Neutrophil (primary cell): ENCODE data around the gene CNTN4.

ENCODE experiments used
- H3K27ac ChIP-seq: fragments of 200-600 bp; sonication (generic); 2 replicates; pipeline ENCODE4 v1.5.1; 2016; ENCODE audit warnings: mild to moderate bottlenecking, moderate library complexity
- H3K27me3 ChIP-seq: fragments of 200-600 bp; sonication (generic); 2 replicates; pipeline ENCODE4 v1.6.0; 2016; ENCODE audit warnings: mild to moderate bottlenecking
- H3K36me3 ChIP-seq: fragments of 200-600 bp; sonication (generic); 2 replicates; pipeline ENCODE4 v1.5.1; 2017
- H3K4me1 ChIP-seq, 2 experiments: fragments of 200-600 bp in 1 of 2; sonication (generic) in 1 of 2; 1 replicate in 1 of 2; 2 replicates in 1 of 2; pipeline versions ENCODE4 v1.5.1 to v1.6.1; 2013 to 2016; ENCODE audit warnings: low read depth in 1 of 2, low read length in 1 of 2, mild to moderate bottlenecking in 1 of 2, moderate library complexity in 1 of 2; ENCODE audit not compliant: control insufficient read depth in 1 of 2, insufficient read depth in 1 of 2
- H3K4me3 ChIP-seq, 2 experiments: fragments of 200-600 bp in 1 of 2; sonication (generic) in 1 of 2; 1 replicate in 1 of 2; 2 replicates in 1 of 2; pipeline ENCODE4 v1.5.1; 2013 to 2016; ENCODE audit warnings: low read depth in 1 of 2, low read length in 1 of 2, mild to moderate bottlenecking in 1 of 2, moderate library complexity in 1 of 2
- H3K9me3 ChIP-seq: fragments of 200-600 bp; sonication (generic); 2 replicates; pipeline ENCODE4 v1.5.1; 2016
- TF ChIP-seq, protein P1 (sequence below): fragments of 200-600 bp; sonication (generic); IDR thresholded peaks from 2 replicates; pipeline ENCODE4 v1.5.1; 2016; ENCODE audit warnings: antibody characterized with exemption

CNTN4 gene

DNA sequence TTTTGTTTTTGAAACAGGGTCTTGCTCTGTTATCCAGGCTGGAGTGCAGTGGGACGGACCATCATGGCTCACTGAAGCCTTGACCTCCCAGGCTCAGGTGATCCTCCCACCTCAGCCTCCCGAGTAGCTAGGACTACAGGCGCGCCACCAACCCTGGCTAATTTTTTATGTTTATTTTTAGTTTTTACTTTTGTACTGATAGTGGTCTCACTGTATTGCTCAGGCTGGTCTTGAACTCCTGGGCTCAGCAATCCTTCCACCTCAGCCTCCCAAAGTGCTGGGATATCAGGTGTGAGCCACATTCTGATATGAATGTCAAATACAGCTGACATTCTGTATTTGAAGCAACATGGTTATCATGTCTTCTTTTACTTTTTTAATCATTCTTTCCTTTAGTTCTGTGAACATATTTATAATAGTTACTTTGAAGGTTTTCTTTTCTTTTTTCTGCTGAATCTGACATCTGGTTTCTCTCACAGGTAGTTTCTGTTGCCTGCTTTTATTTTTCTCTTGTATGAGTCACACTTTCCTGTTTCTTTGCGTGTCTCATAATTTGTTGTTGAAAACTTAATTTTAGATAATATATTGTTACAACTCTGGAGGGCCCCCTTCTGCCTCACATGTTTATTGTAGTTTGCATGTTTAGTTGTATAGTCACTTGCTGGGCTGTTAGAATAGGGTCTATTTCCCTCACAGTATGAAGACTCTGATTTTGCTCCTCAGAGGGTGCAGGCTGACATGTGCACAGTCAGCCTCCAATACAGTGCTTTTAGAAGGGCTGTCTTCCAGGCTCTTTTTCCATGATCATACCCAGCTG lies 8.4 kb upstream of the CNTN4 start:
- TF ChIP-seq, protein P1, sequence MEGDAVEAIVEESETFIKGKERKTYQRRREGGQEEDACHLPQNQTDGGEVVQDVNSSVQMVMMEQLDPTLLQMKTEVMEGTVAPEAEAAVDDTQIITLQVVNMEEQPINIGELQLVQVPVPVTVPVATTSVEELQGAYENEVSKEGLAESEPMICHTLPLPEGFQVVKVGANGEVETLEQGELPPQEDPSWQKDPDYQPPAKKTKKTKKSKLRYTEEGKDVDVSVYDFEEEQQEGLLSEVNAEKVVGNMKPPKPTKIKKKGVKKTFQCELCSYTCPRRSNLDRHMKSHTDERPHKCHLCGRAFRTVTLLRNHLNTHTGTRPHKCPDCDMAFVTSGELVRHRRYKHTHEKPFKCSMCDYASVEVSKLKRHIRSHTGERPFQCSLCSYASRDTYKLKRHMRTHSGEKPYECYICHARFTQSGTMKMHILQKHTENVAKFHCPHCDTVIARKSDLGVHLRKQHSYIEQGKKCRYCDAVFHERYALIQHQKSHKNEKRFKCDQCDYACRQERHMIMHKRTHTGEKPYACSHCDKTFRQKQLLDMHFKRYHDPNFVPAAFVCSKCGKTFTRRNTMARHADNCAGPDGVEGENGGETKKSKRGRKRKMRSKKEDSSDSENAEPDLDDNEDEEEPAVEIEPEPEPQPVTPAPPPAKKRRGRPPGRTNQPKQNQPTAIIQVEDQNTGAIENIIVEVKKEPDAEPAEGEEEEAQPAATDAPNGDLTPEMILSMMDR, result no peak
- Histone ChIP-seq H3K4me3 (no peak overlapping the region), H3K9me3 (no peaks in the 10 kb centered on the region), H3K27me3 (peaks cover 4% of the 10 kb centered on the region), H3K36me3 (no peaks in the 10 kb centered on the region), H3K4me1 (no peaks in the 10 kb centered on the region), H3K27ac (no peak overlapping the region)

DNA sequence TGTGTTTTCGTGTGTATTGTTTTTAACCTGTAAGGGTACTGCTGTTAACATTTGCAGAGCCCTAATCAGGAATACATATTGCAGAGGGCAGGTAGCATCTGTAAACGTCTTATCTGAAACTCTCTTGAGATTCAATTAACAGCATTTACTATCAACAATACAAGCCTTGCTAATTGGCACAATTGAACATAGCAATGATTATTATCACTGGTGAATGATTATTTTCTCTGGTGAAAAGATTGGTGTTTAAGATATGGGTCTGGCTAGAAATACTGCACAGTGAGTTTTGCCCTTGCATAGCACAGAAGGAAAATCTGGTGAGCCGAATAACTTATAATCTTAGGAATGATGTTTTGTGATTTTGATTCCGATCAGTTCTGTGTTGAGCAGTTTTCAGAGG lies 5.9 kb upstream of the CNTN4 start:
- Histone ChIP-seq H3K4me3 (no peak overlapping the region), H3K27me3 (peaks cover 29% of the 10 kb centered on the region), H3K4me1 (no peaks in the 10 kb centered on the region), H3K36me3 (no peaks in the 10 kb centered on the region), H3K9me3 (no peaks in the 10 kb centered on the region), H3K27ac (no peak overlapping the region)
- TF ChIP-seq, protein P1, result no peak

DNA sequence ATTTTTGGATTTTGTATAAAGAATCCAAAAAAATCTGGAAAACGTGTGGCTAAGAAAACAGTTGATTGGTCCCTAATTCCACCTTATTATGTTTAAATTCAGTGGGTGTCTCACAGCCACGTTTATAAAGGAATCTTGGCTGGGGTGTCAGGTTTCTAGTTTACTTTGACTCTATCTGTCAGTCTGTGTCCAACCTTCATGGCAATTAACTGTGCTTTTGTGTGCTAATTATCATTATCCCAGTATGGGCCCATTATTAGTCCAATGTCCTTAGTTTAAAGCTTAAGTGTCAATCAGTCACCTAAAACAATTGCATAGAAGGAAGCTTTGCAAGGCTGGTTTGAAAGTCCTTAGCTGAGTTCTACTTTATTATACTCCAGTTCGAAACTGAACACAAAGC lies 3.7 kb upstream of the CNTN4 start:
- Histone ChIP-seq H3K4me1 (no peaks in the 10 kb centered on the region), H3K27me3 (peaks cover 50% of the 10 kb centered on the region), H3K9me3 (no peaks in the 10 kb centered on the region), H3K36me3 (no peaks in the 10 kb centered on the region), H3K27ac (no peak overlapping the region), H3K4me3 (no peak overlapping the region)
- TF ChIP-seq, protein P1, result no peak

DNA sequence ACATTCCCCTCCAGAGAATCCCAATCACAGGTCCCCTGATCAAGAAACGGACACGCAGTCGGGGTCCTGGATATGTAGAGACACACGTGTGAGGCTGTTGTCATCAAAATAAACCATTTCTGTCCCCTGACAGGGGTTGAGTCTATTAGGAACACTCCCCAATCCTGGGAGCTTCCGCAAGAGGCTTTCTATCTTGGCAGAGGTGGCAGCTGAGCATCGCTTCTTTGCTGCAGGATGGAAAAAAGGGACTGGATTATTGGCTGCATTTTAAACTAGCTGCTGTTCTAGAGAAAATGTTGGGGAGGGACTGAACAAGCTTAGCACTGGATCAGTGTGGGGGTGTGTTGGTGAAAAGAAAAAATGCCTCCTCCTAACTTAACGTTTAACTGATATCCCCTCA lies 2.5 kb upstream of the CNTN4 start:
- no peak overlapping the region for H3K4me3 ChIP-seq
- H3K36me3 ChIP-seq, result no peaks in the 10 kb centered on the region
- TF ChIP-seq, protein P1, result no peak
- H3K4me1 ChIP-seq, result no peaks in the 10 kb centered on the region
- peaks cover 63% of the 10 kb centered on the region for H3K27me3 ChIP-seq
- no peaks in the 10 kb centered on the region for H3K9me3 ChIP-seq
- H3K27ac ChIP-seq, result no peak overlapping the region

DNA sequence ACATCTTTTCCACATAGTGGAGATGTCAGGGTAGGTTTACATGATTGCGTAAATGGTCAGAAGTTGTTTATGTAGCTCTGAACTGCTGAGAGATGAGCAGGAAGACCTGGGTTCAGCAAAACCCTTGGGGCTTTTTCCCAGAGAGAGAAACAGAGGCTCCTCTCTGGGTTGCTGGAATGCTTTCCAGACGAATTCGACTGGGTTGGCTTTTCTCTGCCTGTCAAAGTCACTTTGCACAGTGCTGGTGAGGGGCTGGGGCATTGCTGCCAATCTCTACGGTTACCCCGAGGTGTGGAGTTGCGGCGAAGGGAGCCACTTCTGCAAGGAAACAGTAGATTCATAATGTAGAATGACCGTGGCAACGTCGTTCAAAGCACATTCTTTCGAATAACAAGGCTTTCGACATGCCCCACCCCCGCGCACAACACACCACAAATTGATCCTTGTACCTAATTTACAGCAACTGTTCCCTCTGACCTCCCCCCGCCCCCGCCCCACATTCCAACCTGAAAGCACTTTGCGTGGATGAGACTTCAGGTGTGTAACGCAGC lies 950 bp upstream of the CNTN4 start:
- no peak overlapping the region for H3K27ac ChIP-seq
- no peaks in the 10 kb centered on the region for H3K9me3 ChIP-seq
- H3K4me3 ChIP-seq, result no peak overlapping the region
- peaks cover 75% of the 10 kb centered on the region for H3K27me3 ChIP-seq
- TF ChIP-seq, protein P1, result no peak
- H3K36me3 ChIP-seq, result no peaks in the 10 kb centered on the region
- H3K4me1 ChIP-seq, result no peaks in the 10 kb centered on the region
